Gastroesophageal sphincter (tissue), 3 donors: ENCODE measurements around the gene IKZF4.
"Not testable (repeated sequence)": the region's sequence is repeated elsewhere in the genome, so short reads cannot be mapped to it uniquely, and the experiment has no call there.

Experiments
- POLR2AphosphoS5 ChIP-seq: sonication (generic); formaldehyde crosslinking; IDR thresholded peaks from one replicate; pipeline ENCODE4 v1.6.1; 2017; ENCODE audit warnings: antibody characterized with exemption
- TF ChIP-seq, protein P1 (sequence below), 4 experiments: fragments of 200-600 bp in 2 of 4; fragments of 450-650 bp in 2 of 4; sonication (generic) in 1 of 4; IDR thresholded peaks; one replicate each; pipeline ENCODE4 v1.5.1; 2017 to 2019; ENCODE audit warnings: antibody characterized with exemption in 4 of 4, mild to moderate bottlenecking in 2 of 4, moderate library complexity in 2 of 4

- not testable (repeated sequence) for TF ChIP-seq POLR2AphosphoS5
- TF ChIP-seq, protein P1, sequence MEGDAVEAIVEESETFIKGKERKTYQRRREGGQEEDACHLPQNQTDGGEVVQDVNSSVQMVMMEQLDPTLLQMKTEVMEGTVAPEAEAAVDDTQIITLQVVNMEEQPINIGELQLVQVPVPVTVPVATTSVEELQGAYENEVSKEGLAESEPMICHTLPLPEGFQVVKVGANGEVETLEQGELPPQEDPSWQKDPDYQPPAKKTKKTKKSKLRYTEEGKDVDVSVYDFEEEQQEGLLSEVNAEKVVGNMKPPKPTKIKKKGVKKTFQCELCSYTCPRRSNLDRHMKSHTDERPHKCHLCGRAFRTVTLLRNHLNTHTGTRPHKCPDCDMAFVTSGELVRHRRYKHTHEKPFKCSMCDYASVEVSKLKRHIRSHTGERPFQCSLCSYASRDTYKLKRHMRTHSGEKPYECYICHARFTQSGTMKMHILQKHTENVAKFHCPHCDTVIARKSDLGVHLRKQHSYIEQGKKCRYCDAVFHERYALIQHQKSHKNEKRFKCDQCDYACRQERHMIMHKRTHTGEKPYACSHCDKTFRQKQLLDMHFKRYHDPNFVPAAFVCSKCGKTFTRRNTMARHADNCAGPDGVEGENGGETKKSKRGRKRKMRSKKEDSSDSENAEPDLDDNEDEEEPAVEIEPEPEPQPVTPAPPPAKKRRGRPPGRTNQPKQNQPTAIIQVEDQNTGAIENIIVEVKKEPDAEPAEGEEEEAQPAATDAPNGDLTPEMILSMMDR (IDR thresholded peaks at IDR 0.05), result not testable (repeated sequence)
These were observed 21.6 kb downstream of the IKZF4 start for GRCh38 chr12:56042430-56042813.
